Measurements from ENCODE around the gene SMAD2. TPM values are rescaled to one million over a fixed set of nuclear protein-coding genes. Genes with fewer than 3 reads are reported as not detected.

The SMAD2 gene
- polyA plus RNA-seq, 2 of the 4 experiments (the other 2 are of a cell fraction), result 131 to 229 TPM

GRCh38 chr18:47893939-47894699 lies 36.3 kb downstream of the SMAD2 start:
- peak in 1 of 2 experiments; percentile 45; a peak in 1 of 6 replicates for ATAC-seq
- CTCF ChIA-PET, result interaction anchor here (1.4 kb wide), 1 partner anchor 8 kb away, joined by 3 read pairs; no protein-coding TSS in a partner anchor
- no peak for TF ChIP-seq JUN (IDR thresholded peaks at IDR 0.05)
- no peak for TF ChIP-seq FOXS1 (CRISPR knock-in tag; IDR thresholded peaks at IDR 0.05)
- no peak for TF ChIP-seq MAZ (IDR thresholded peaks at IDR 0.05; ENCODE audit: borderline replicate concordance, low read depth, low read length)
- TF ChIP-seq HOXB5 (CRISPR knock-in tag; IDR thresholded peaks at IDR 0.05), result no peak
- TF ChIP-seq GATA3 (IDR thresholded peaks at IDR 0.05; ENCODE audit: borderline replicate concordance), result no peak
- no peak for TF ChIP-seq TFCP2L1 (CRISPR knock-in tag; IDR thresholded peaks at IDR 0.05)
- no peak for TF ChIP-seq BHLHE40 (IDR thresholded peaks at IDR 0.05; ENCODE audit: low read depth, low read length)
- no peak for TF ChIP-seq MYC (IDR thresholded peaks at IDR 0.05; ENCODE audit: borderline replicate concordance, low read length)
- TF ChIP-seq HOXA7 (CRISPR knock-in tag; IDR thresholded peaks at IDR 0.05), result no peak
- no peak for TF ChIP-seq HEYL (CRISPR knock-in tag; IDR thresholded peaks at IDR 0.05)
- no peak for TF ChIP-seq ESRRA (IDR thresholded peaks at IDR 0.05; ENCODE audit: borderline replicate concordance, low read length)
- no peak for TF ChIP-seq EHF (CRISPR knock-in tag; IDR thresholded peaks at IDR 0.05)
- no peak for TF ChIP-seq FOSL2 (IDR thresholded peaks at IDR 0.05)
- no peak for TF ChIP-seq FOSL2 (CRISPR knock-in tag; IDR thresholded peaks at IDR 0.05)
- POLR2A ChIA-PET, result interaction anchor here (1.2 kb wide), 1 partner anchor 37 kb away, joined by 3 read pairs; no protein-coding TSS in a partner anchor
- FAIRE-seq, result no peak
- Histone ChIP-seq H3K27ac (peak overlapping the region in 1 of 2 experiments; percentile 64; a peak in 4 of 6 replicates), H3K9me3 (no peaks in the 10 kb centered on the region), H3K4me1 (peaks cover 86% of the 10 kb centered on the region), H3K4me2 (peak overlapping the region; percentile 19; the same call in 2 of the 3 replicates), H3K4me3 (no peak overlapping the region)
- 85% methylated on average over 9 of the region's 9 CpGs for WGBS (ENCODE audit: missing lambda C conversion rate)
- no peak for DNase-seq (ENCODE audit: low read depth in 1 of 2, low spot score in 1 of 2)

- peaks cover 86% of the 10 kb centered on the region for H3K4me1 ChIP-seq
- WGBS (ENCODE audit: missing lambda C conversion rate), result 87% methylated on average over 5 of the region's 5 CpGs
- ATAC-seq (no peak), FAIRE-seq (no peak), DNase-seq (ENCODE audit: low read depth in 1 of 2, low spot score in 1 of 2) (no peak)
- H3K4me3 ChIP-seq, result no peak overlapping the region
- H3K27ac ChIP-seq, result peak overlapping the region in 1 of 2 experiments; percentile 60; a peak in 1 of 6 replicates
- peak overlapping the region; percentile 3; the same call in 2 of the 3 replicates for H3K4me2 ChIP-seq
- TF ChIP-seq EHMT2 (IDR thresholded peaks at IDR 0.05; ENCODE audit: low read depth), result no peak
- no peak for TF ChIP-seq FOSL2 (IDR thresholded peaks at IDR 0.05)
- no peak for TF ChIP-seq FOSL2 (CRISPR knock-in tag; IDR thresholded peaks at IDR 0.05)
- no peak for TF ChIP-seq HDAC2 (IDR thresholded peaks at IDR 0.05)
- no peak for TF ChIP-seq HOXA7 (CRISPR knock-in tag; IDR thresholded peaks at IDR 0.05)
- TF ChIP-seq POLR2AphosphoS2 (conservative IDR thresholded peaks at IDR 0.05; ENCODE audit: low read length), result no peak
- no peak for TF ChIP-seq BHLHE40 (IDR thresholded peaks at IDR 0.05; ENCODE audit: low read depth, low read length)
- TF ChIP-seq SMC3 (IDR thresholded peaks at IDR 0.05), result no peak
- no peak for TF ChIP-seq EHF (CRISPR knock-in tag; IDR thresholded peaks at IDR 0.05)
- no peak for TF ChIP-seq E2F6 (IDR thresholded peaks at IDR 0.05; ENCODE audit: borderline replicate concordance, low read depth)
- TF ChIP-seq RCOR1 (IDR thresholded peaks at IDR 0.05; ENCODE audit: low read depth, low read length), result no peak
- TF ChIP-seq CEBPB (IDR thresholded peaks at IDR 0.05), result no peak
- ChIA-PET POLR2A (interaction anchor here (1.2 kb wide), 1 partner anchor 38 kb away, joined by 3 read pairs; no protein-coding TSS in a partner anchor), CTCF (interaction anchor here (1.4 kb wide), 1 partner anchor 9 kb away, joined by 3 read pairs; no protein-coding TSS in a partner anchor)
- H3K9me3 ChIP-seq, result no peaks in the 10 kb centered on the region
These were observed 37.4 kb downstream of the SMAD2 start for GRCh38 chr18:47893047-47893446.

- CTCF ChIA-PET, result interaction anchor here (0.5 to 0.6 kb wide), 2 partner anchors 112 to 1068 kb away, joined by 3 to 4 read pairs; no protein-coding TSS in a partner anchor
- Histone ChIP-seq H3K27ac (no peak overlapping the region; a peak in 1 of 6 replicates), H3K4me1 (peaks cover 81% of the 10 kb centered on the region), H3K4me2 (no peak overlapping the region), H3K9me3 (no peaks in the 10 kb centered on the region), H3K4me3 (no peak overlapping the region)
- POLR2A ChIA-PET, result no interaction called here
- 90% methylated on average over 3 of the region's 3 CpGs for WGBS (ENCODE audit: missing lambda C conversion rate)
- FAIRE-seq (no peak), DNase-seq (ENCODE audit: low read depth in 1 of 2, low spot score in 1 of 2) (no peak), ATAC-seq (no peak)
- TF ChIP-seq POLR2A (IDR thresholded peaks at IDR 0.05; ENCODE audit: low read length) (no peak), HEYL (CRISPR knock-in tag; IDR thresholded peaks at IDR 0.05) (no peak), E2F6 (IDR thresholded peaks at IDR 0.05; ENCODE audit: borderline replicate concordance, low read depth) (no peak), JUNB (IDR thresholded peaks at IDR 0.05) (no peak), FOXS1 (CRISPR knock-in tag; IDR thresholded peaks at IDR 0.05) (no peak), HMGXB4 (CRISPR knock-in tag; IDR thresholded peaks at IDR 0.05; ENCODE audit: borderline replicate concordance) (no peak), BHLHE40 (IDR thresholded peaks at IDR 0.05; ENCODE audit: low read depth, low read length) (no peak), NR3C1 (IDR thresholded peaks at IDR 0.05) (no peak), HOXA7 (CRISPR knock-in tag; IDR thresholded peaks at IDR 0.05) (no peak), ZC3H11A (IDR thresholded peaks at IDR 0.05) (no peak), RAD21 (conservative IDR thresholded peaks at IDR 0.05 in 1 of 2, IDR thresholded peaks at IDR 0.05 in 1 of 2) (no peak), SREBF2 (IDR thresholded peaks at IDR 0.05) (no peak), RNF2 (IDR thresholded peaks at IDR 0.05; ENCODE audit: borderline replicate concordance, low read depth) (no peak), GATA3 (IDR thresholded peaks at IDR 0.05; ENCODE audit: borderline replicate concordance) (no peak), MAZ (IDR thresholded peaks at IDR 0.05; ENCODE audit: borderline replicate concordance, low read depth, low read length) (no peak)
These were observed 42.3 kb downstream of the SMAD2 start for GRCh38 chr18:47888156-47888555.
